Fibroblast of lung (primary cell): Measurements from ENCODE around the gene SLC30A10.

Source experiments
- CTCF ChIP-seq, 2 donors: IDR thresholded peaks in 1 of 2; conservative IDR thresholded peaks in 1 of 2; 1 replicate in 1 of 2; 2 replicates in 1 of 2; pipeline ENCODE4 v1.5.1; 2011 to 2012; ENCODE audit warnings: low read length in 2 of 2, control low read depth in 1 of 2, inconsistent platforms in 1 of 2, low read depth in 1 of 2, mild to moderate bottlenecking in 1 of 2
- EZH2 ChIP-seq: IDR thresholded peaks from 2 replicates; pipeline ENCODE4 v1.5.1; 2012; ENCODE audit warnings: low read length, control low read depth, mild to moderate bottlenecking; ENCODE audit errors: missing control alignments

GRCh38 chr1:219952361-219952760, 24.0 kb upstream of the SLC30A10 start:
- TF ChIP-seq CTCF (conservative IDR thresholded peaks at IDR 0.05 in 1 of 2, IDR thresholded peaks at IDR 0.05 in 1 of 2; ENCODE audit: low read depth in 1 of 2, low read length in 2 of 2): no peak
- TF ChIP-seq EZH2: no peak
